GM21825 (cell line): Measurements from ENCODE around the gene PCDHGB2.
"Not testable (repeated sequence)": the region's sequence is repeated elsewhere in the genome, so short reads cannot be mapped to it uniquely, and the experiment has no call there.

Source experiments
- ATAC-seq: cut with Tn5 transposase; IDR thresholded peaks from one replicate; pipeline ENCODE4 v1.9.1; 2021; ENCODE audit warnings: mild to moderate bottlenecking, moderate library complexity; ENCODE audit not compliant: unreplicated experiment

PCDHGB2 gene

GRCh38 chr5:141349917-141350619 lies 9.7 kb upstream of the PCDHGB2 start, which contains the start of gene PCDHGB1:
PCDHGB1 (plus strand) TSS chr5:141350099; CDS start chr5:141350261, 162 bp downstream.
- ATAC-seq: no peak

DNA sequence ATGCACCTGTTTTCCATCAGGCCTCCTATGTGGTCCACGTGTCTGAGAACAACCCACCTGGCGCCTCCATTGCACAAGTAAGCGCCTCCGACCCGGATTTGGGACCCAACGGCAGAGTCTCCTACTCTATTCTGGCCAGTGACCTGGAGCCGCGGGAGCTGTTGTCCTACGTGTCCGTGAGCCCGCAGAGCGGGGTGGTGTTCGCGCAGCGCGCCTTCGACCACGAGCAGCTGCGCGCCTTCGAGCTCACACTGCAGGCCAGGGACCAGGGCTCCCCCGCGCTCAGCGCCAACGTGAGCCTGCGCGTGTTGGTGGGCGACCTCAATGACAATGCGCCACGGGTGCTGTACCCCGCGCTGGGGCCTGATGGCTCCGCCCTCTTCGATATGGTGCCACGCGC lies 8.2 kb upstream of the PCDHGB2 start:
- no peak for ATAC-seq

DNA sequence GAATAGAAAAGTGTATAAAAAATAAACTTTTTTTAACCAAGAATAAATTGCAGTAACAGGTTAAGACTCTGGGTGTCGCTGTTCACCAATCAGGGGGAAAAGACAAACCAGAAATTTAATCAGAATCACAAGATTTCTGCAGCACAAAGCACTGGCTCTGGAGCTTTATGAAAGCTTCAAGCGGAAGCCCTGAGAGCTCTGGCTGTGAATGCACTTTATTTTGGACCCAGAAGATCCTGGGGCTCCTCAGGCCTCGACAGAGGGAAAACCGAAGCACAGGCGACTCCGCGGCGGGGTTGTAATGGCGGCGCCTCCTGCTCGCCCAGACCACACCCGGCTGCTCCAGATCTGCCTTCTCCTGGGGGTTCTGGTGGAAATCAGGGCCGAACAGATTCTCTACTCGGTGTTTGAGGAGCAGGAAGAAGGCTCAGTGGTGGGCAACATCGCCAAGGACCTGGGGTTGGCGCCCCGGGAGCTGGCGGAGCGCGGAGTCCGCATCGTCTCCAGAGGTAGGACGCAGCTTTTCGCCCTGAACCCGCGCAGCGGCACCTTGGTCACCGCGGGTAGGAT lies 4.8 kb upstream of the PCDHGB2 start, which contains the start of gene PCDHGA4:
Gene PCDHGA4, plus strand, starts transcription at position 122 of the 570 bp plus-strand sequence. Its CDS starts 87 bp downstream, at position 209.
- ATAC-seq: no peak

DNA sequence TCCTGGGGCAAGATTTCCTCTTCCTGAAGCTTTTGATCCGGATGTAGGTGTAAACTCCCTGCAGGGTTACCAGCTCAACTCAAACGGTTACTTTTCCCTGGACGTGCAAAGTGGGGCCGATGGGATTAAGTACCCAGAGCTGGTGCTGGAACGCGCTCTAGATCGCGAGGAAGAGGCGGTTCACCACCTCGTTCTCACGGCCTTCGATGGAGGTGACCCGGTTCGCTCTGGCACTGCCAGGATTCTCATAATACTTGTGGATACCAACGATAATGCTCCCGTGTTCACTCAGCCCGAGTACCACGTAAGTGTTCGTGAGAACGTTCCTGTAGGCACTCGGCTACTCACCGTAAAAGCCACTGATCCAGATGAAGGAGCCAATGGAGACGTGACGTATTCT lies 4.2 kb upstream of the PCDHGB2 start:
- no peak for ATAC-seq

DNA sequence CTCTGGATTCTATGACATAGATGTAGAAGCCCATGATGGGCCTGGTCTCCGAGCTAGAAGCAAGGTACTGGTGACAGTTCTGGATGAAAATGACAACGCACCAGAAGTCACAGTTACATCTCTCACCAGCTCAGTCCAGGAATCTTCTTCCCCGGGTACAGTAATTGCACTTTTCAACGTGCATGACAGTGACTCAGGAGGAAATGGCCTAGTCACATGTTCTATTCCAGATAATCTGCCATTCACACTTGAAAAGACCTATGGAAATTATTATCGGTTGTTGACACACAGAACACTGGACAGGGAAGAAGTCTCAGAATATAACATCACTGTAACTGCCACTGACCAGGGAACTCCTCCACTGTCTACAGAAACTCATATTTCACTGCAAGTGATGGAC lies 3.7 kb upstream of the PCDHGB2 start:
- no peak for ATAC-seq

DNA sequence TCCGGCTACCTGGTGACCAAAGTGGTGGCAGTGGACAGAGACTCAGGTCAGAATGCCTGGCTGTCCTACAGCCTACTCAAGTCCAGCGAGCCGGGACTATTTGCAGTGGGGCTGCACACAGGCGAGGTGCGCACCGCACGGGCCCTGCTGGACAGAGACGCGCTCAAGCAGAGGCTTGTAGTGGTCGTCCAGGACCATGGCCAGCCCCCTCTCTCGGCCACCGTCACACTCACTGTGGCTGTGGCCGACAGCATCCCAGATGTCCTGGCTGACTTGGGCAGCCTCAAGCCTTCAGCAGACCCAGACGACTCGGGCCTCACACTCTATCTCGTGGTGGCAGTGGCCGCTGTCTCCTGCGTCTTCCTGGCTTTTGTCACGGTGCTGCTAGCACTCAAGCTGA lies 2.8 kb upstream of the PCDHGB2 start:
- ATAC-seq: no peak

GRCh38 chr5:141360685-141361084 lies 891 bp downstream of the PCDHGB2 start:
- ATAC-seq: no peak

DNA sequence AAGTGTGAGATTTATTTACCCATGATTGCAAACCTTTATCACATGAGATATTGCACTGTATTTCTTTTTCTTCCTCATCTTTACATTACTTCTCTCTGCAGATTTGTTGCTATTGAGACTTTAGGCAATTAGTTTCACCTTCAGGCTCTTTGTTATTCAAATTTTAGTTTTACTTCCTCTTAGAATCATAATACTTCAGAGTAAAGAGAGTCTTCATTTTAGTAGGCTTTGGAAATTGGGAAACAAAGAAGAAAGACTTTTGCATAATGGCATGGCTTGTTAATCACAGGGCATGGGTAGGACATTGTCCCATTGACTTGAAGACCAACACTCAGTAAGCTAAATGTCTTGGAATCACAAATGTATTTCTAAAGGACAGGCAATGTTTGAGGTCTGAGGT lies 2.9 kb downstream of the PCDHGB2 start:
- no peak for ATAC-seq

- no peak for ATAC-seq
These were observed 4.3 kb downstream of the PCDHGB2 start, which contains the start of gene PCDHGA5 for GRCh38 chr5:141363952-141364660. PCDHGA5 (plus strand) TSS chr5:141364162; CDS start chr5:141364331, 169 bp downstream.

DNA sequence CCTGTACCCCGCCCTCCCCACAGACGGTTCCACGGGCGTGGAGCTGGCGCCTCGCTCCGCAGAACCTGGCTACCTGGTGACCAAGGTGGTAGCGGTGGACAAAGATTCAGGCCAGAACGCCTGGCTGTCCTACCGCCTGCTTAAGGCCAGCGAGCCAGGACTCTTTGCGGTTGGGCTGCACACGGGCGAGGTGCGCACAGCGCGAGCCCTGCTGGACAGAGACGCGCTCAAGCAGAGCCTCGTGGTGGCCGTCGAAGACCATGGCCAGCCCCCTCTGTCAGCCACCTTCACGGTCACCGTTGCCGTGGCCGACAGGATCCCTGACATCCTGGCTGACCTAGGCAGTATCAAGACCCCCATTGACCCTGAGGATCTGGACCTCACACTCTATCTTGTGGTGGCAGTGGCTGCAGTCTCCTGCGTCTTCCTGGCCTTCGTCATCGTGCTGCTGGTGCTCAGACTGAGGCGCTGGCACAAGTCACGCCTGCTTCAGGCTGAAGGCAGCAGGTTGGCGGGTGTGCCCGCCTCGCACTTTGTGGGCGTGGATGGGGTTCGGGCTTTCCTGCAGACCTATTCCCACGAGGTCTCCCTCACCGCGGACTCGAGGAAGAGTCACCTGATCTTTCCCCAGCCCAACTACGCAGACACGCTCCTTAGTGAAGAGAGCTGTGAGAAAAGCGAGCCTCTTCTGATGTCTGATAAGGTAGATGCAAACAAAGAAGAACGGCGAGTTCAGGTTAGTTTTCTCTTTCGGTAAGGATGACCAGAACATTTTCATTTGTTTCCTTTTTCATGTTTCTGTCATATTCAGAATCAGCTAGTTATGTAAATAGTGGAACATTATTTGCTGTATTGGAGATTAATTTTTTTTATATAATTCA lies 6.5 kb downstream of the PCDHGB2 start:
- ATAC-seq: no peak

DNA sequence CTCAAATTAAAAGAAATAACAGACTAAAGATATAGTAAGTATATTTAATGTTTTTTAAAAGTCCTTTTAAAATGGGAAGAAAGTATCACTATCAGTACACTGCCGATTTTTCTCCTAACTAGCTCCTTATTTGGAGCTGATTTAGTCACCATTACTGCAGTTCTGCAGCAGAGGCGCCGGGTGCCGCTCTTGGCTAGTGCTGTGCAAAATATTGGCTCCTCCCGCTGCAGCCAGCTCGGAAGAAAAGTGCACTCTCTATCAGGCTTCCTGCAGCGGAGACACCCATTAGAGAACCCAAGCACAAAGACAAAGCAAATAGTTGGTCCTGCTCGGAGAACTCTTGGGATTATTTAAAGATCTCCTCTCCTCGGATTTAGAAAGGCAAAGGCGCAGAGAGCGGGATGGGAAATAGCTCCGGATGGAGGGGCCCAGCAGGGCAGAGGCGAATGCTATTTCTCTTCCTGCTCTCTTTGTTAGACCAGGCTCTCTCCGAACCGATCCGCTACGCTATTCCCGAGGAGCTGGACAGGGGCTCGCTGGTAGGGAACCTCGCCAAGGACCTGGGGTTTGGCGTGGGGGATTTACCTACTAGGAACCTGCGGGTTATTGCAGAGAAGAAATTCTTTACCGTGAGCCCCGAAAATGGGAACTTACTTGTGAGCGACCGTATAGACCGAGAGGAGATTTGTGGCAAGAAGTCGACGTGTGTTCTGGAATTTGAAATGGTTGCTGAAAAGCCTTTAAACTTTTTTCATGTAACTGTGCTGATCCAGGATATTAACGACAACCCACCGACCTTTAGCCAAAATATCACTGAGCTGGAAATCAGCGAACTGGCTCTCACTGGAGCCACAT lies 10.4 kb downstream of the PCDHGB2 start, which contains the start of gene PCDHGB3:
Gene PCDHGB3, plus strand, starts transcription at position 249 of the 855 bp plus-strand sequence. Its CDS starts 153 bp downstream, at position 402.
- peak; percentile 70 for ATAC-seq

- no peak for ATAC-seq
These were observed 12.0 kb downstream of the PCDHGB2 start for GRCh38 chr5:141371572-141372475.

DNA sequence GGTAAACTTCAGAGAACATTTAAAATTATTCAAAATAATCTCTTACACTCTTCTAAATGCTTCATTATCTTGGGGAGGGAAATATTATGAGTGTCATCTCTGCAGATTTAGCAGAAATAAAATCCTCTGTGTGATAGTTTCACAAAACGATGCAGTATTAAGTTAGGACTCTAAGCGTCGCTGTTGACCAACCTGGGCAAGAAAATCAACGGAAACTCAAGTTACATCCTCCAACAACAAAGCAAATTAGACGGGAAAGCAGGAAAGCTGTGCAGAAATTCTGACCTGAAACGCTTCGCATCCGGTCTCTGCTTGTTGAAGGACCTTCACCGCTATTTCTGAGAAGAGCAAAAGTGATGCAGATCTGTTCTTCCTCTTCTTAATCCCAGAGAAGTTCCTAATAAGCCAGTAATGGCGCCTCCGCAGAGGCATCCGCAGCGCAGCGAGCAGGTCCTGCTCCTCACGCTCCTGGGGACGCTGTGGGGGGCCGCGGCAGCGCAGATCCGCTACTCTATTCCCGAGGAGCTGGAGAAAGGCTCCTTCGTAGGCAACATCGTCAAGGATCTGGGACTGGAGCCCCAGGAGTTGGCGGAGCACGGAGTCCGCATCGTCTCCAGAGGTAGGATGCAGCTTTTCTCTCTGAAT lies 14.0 kb downstream of the PCDHGB2 start, which contains the start of gene PCDHGA6:
Gene PCDHGA6, plus strand, starts transcription at position 219 of the 645 bp plus-strand sequence. Its CDS starts 193 bp downstream, at position 412.
- ATAC-seq: no peak

GRCh38 chr5:141374627-141375026 lies 14.8 kb downstream of the PCDHGB2 start:
- no peak for ATAC-seq

GRCh38 chr5:141375444-141376155 lies 15.8 kb downstream of the PCDHGB2 start:
- not testable (repeated sequence) for ATAC-seq

DNA sequence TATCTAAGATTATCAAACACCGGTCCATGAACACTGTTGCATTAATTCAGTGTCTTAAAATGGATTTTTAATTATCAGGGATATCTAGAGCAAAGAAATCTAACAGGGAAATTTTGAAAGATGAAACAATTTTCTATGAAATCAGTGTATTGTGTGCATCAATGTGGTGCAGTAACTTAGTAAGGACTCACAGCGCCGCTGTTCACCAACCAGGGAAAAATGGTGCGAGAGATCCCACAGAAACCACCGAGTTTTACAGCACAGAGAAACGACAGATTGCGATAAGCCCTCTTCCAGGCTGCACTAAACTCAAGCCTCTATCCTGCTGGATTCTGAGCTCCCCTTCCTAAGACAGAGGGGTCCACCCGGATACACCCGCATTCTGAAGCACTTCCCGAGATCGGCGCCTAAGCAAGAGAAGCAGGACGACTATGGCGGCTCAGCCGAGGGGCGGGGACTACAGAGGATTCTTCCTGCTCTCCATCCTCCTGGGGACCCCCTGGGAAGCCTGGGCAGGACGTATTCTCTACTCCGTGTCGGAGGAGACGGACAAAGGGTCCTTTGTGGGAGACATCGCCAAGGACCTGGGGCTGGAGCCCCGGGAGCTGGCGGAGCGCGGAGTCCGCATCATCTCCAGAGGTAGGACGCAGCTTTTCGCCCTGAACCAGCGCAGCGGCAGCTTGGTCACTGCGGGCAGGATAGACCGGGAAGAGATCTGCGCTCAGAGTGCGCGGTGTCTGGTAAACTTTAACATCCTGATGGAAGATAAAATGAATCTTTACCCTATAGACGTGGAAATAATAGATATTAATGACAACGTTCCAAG lies 22.9 kb downstream of the PCDHGB2 start, which contains the start of gene PCDHGA7:
Gene PCDHGA7, plus strand, starts transcription at position 274 of the 826 bp plus-strand sequence. Its CDS starts 158 bp downstream, at position 432.
- no peak for ATAC-seq
